ENCODE results near the gene CITED2.

DNA sequence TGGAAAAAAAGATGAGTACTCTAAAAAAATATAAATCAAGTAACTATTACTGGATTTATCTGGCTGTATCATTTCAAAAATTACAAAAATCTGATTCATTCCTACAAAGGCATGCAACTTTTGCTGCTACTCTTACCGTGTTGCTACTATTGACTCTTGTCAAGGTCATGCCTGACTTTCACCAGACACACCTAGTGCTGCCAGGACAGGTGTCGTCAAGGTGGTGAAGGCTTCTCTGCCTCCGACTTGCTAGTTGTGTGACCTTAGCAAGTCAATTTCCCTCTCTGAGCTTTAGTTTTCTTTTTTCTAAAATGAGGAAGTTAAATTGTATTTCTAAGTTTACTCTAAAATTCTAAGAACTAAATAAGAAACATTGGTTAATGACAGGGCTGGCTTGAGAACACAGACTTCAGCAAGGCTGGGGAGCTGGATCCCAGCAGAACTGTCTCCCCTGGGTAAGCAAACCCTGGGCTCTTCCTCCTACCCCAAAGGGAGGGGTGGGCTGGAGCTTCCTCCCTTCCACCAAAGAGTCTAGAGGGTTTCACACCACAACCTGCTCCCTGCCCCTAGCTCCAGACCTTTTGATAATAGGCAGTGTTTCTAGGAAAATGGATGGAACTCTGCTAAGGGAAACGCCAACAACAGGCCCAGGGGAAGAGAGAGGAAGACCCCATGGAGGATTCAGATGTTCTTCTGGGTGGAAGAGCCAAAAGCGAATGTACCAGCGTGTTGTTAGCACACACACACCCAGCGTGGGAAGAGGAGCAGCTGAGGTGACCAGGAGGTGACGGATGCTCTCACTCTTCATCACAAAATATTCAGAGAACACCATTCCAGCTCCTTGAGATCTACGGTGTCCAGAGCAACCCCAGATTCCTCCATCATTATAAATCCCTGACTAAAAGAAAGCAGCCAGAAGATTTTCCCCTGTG, 47.9 kb upstream of the CITED2 start:
- TF ChIP-seq, protein P1, sequence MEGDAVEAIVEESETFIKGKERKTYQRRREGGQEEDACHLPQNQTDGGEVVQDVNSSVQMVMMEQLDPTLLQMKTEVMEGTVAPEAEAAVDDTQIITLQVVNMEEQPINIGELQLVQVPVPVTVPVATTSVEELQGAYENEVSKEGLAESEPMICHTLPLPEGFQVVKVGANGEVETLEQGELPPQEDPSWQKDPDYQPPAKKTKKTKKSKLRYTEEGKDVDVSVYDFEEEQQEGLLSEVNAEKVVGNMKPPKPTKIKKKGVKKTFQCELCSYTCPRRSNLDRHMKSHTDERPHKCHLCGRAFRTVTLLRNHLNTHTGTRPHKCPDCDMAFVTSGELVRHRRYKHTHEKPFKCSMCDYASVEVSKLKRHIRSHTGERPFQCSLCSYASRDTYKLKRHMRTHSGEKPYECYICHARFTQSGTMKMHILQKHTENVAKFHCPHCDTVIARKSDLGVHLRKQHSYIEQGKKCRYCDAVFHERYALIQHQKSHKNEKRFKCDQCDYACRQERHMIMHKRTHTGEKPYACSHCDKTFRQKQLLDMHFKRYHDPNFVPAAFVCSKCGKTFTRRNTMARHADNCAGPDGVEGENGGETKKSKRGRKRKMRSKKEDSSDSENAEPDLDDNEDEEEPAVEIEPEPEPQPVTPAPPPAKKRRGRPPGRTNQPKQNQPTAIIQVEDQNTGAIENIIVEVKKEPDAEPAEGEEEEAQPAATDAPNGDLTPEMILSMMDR (IDR thresholded peaks at IDR 0.05) = no peak
- no peak for TF ChIP-seq POLR2A (IDR thresholded peaks at IDR 0.05)
